ENCODE results near the gene DIAPH2.

DNA sequence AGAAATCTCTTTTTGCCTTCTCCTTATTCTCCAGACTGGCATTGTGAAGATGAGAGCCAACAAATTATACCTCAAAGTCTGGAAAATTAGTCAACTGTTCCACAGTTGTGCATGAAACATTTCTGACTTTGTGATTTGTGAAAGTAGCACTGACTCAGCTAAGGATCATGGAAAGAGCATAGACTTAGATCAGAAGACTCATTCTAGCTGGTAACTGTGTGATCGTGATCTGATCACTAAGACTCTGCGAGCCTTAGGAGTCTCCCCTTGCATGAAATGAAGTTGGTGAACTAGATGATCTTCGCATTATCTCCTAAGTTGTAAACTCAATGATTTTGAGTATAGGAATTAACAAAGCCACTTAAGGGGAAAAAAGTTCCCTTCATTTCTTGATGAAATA is 867.2 kb downstream of the DIAPH2 start:
- TF ChIP-seq, protein P1, sequence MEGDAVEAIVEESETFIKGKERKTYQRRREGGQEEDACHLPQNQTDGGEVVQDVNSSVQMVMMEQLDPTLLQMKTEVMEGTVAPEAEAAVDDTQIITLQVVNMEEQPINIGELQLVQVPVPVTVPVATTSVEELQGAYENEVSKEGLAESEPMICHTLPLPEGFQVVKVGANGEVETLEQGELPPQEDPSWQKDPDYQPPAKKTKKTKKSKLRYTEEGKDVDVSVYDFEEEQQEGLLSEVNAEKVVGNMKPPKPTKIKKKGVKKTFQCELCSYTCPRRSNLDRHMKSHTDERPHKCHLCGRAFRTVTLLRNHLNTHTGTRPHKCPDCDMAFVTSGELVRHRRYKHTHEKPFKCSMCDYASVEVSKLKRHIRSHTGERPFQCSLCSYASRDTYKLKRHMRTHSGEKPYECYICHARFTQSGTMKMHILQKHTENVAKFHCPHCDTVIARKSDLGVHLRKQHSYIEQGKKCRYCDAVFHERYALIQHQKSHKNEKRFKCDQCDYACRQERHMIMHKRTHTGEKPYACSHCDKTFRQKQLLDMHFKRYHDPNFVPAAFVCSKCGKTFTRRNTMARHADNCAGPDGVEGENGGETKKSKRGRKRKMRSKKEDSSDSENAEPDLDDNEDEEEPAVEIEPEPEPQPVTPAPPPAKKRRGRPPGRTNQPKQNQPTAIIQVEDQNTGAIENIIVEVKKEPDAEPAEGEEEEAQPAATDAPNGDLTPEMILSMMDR (IDR thresholded peaks at IDR 0.05; ENCODE audit: low read length), result no peak
- TF ChIP-seq EZH2 (optimal IDR thresholded peaks at IDR 0.05; ENCODE audit: low read depth, low read length) (no peak), EZH2phosphoT487 (IDR thresholded peaks at IDR 0.05; ENCODE audit: low read length) (no peak)
